Stimulated activated naive CD8-positive, alpha-beta T cell treated with anti-CD3 and anti-CD28 coated beads, Interleukin-15, amount 100 ng/mL, for 72 hours (primary cell): ENCODE measurements around the gene C21orf91.
A peak's percentile ranks its signal among the peaks of the same experiment; 100 is the strongest.

Experiments used
- ATAC-seq: fragments of 150-1000 bp; cut with Tn5 transposase; 2 replicates; pipeline ENCODE4 v1.10.0; 2021; ENCODE audit warnings: mild to moderate bottlenecking, moderate library complexity
- DNase-seq, 2 donors: peaks; one replicate each; pipeline ENCODE4 v3.0.0; 2021 to 2022
- H3K27ac Mint-ChIP-seq, 2 donors: one replicate each; pipeline ENCODE4 v1.8.0; 2022; ENCODE audit warnings: mild to moderate bottlenecking in 2 of 2, mixed read lengths in 2 of 2, moderate library complexity in 2 of 2
- H3K27me3 Mint-ChIP-seq: one replicate; pipeline ENCODE4 v1.8.0; 2022; ENCODE audit warnings: mixed read lengths
- H3K4me1 Mint-ChIP-seq: one replicate; pipeline ENCODE4 v1.8.0; 2022; ENCODE audit warnings: mild to moderate bottlenecking, mixed read lengths
- H3K4me3 Mint-ChIP-seq, 2 donors: one replicate each; pipeline ENCODE4 v1.8.0; 2022; ENCODE audit warnings: mild to moderate bottlenecking in 2 of 2, mixed read lengths in 2 of 2, moderate library complexity in 1 of 2
- H3K9me3 Mint-ChIP-seq, 2 donors: one replicate each; pipeline ENCODE4 v1.8.0; 2022; ENCODE audit warnings: mixed read lengths in 2 of 2

C21orf91 gene

DNA sequence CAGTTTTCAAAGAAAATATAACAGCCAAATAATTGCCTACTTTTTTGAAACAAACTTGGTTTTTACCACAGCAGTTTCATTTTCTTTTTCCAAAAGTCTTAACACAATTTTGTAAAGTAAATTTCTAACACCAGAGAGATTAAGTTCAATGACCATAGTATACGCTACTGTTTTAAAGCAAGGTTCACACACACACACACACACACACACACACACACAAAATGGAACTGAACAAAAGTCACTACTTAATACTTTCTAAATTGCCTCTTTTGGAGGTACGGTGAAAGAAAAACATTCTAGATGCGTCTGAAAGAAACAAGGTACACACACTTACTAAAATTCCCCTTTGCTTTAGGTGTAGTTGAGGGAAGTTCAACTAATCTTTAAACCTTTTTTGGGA, 30.1 kb downstream of the C21orf91 start:
- peak overlapping the region in 1 of 2 donors; percentile 57 for H3K27ac Mint-ChIP-seq
- peaks cover 75% of the 10 kb centered on the region for H3K4me1 Mint-ChIP-seq
- H3K4me3 Mint-ChIP-seq = peak overlapping the region; percentile 60 to 68
- DNase-seq (no peak), ATAC-seq (no peak)
- no peaks in the 10 kb centered on the region for H3K9me3 Mint-ChIP-seq
- no peaks in the 10 kb centered on the region for H3K27me3 Mint-ChIP-seq

DNA sequence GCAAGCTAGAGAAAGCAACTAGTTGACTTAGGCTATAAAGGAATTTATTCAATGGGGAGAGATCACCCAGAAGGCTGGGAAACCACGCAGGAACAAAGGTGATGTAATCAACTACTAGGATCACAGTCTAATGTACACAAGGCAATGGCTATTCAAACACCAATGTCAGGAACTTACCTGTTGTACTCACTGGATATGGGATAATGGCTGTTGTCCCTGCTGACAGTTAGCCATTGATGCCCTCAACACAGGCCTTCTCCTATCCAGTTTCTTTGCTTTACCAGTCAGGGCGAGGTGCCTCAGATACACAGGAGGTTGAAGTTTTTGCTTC, 32.3 kb downstream of the C21orf91 start:
- ATAC-seq (no peak), DNase-seq (no peak)
- peak overlapping the region; percentile 48 to 65 for H3K4me3 Mint-ChIP-seq
- H3K4me1 Mint-ChIP-seq = peaks cover 90% of the 10 kb centered on the region
- H3K27me3 Mint-ChIP-seq = no peaks in the 10 kb centered on the region
- peak overlapping the region; percentile 56 to 74 for H3K27ac Mint-ChIP-seq
- no peaks in the 10 kb centered on the region for H3K9me3 Mint-ChIP-seq

DNA sequence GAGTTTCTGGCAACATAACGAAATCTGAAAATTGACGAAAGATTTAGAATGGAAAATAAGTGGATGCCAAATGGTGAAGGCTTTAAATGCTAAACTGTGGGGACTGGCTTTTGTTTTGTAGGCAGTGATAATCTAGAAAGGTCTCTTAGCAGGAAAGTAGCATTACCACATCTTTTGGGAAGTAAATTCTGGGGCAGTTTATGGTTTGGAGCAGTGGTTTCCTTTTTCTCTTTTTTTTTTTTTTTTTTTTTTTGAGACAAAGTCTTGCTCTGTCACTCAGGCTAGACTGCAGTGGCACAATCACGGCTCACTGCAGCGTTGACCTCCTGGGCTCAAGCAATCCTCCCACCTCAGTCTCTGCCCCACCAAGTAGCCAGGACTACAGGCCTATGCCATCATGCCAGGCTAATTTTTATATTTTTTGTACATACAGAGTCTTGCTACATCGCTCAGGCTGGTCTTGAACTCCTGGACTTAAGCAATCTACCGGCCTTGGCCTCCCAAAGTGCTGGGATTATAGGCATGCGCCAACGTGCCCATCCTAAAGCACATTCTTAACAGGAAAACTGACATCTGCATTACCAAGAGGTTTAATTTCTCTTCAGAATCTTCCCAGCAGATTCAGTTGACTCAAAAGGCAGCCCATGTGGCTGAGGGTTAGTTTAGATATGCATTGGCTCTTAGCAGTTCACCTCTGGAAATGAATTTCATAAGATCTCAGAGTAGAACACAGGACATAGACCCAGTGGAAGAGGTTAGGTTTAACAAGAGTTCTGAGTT, 32.9 kb downstream of the C21orf91 start:
- peak; percentile 42 for ATAC-seq
- Mint-ChIP-seq H3K27me3 (no peaks in the 10 kb centered on the region), H3K27ac (peak overlapping the region in 1 of 2 donors; percentile 56), H3K4me3 (peak overlapping the region; percentile 8 to 65), H3K9me3 (no peaks in the 10 kb centered on the region), H3K4me1 (peaks cover 90% of the 10 kb centered on the region)
- DNase-seq = no peak

DNA sequence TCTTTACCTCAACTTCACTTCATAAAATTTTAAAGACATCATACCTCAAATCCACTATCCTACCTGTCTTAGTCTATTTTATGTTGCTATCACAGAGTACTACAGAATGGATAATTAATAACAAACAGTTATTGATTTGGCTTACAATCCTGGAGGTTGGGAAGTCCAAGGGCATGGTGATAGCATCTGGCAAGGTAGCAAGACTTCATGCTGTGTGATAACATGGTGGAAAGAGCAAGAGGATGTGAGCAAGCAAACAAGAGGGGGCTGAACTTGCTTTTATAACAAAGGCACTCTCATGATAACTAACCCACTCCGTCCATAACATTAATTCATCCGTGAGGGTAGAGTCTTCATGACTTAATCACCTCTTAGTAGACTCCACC, 33.8 kb downstream of the C21orf91 start:
- peak overlapping the region in 1 of 2 donors; percentile 97 for H3K27ac Mint-ChIP-seq
- H3K9me3 Mint-ChIP-seq = no peaks in the 10 kb centered on the region
- no peak for ATAC-seq
- peak overlapping the region; percentile 66 to 75 for H3K4me3 Mint-ChIP-seq
- H3K4me1 Mint-ChIP-seq = peaks cover 91% of the 10 kb centered on the region
- no peaks in the 10 kb centered on the region for H3K27me3 Mint-ChIP-seq
- DNase-seq = no peak

DNA sequence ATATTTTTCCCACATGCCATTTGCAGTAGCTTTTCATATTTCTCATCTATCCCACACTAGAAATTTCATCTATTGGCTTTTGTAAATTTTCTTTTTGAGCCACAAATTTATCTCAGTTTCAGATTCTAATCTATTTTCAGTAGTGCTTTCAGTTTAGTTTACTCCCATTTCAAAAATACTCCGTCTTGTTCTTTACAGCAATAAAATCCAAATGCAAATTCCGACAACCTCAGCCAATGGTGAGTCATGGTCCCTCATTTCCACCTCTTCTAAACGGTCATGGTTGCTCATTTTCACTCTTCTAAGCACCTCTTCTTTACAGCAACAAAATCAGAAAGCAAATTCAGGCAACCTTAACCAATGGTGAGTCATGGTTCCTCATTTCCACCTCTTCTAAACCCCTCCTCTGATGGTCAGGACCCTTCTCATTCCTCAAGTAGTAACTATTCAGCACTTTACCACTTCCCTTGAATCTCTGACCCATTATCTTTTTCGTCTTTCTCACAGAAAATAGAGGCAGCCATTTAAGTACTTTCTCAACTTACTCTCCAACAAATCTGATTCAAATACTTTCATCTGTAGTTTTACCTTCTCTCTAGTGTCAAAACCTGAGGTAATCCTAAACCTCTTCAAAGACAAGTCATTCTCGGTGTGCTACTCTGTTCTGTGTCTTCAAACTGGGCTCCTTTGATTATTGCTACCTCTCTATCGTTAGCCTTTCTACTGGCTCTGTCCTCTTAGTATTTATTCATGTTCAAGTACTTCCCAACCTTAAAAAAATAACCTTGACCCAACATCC, 34.4 kb downstream of the C21orf91 start:
- Mint-ChIP-seq H3K4me3 (peak overlapping the region; percentile 66 to 75), H3K27me3 (no peaks in the 10 kb centered on the region), H3K4me1 (peaks cover 95% of the 10 kb centered on the region), H3K9me3 (no peaks in the 10 kb centered on the region), H3K27ac (peak overlapping the region; percentile 77 to 97)
- ATAC-seq (peak; percentile 73), DNase-seq (peak; percentile 38 to 55)

DNA sequence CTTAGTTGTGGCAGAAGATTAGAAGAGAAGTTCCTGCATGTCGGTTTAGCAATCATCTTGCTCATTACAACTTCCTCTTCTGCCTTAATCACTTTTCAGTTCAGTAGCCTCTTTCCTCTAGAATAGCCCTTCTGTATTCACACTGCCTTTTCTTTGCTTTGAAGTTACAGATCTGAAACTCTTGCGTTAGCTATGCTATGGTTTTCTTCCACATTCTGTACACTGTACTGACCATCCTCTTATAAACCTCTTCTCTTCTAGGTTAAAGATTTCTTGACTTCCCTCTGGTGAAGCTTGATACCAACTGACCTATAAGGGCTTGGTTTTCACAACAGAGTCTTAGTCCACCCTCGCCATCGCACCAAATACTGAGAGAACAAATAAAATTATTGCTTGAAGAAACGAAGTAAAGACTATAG, 35.0 kb downstream of the C21orf91 start:
- H3K27ac Mint-ChIP-seq = peak overlapping the region; percentile 77 to 97
- H3K4me3 Mint-ChIP-seq = peak overlapping the region; percentile 66 to 75
- H3K27me3 Mint-ChIP-seq = no peaks in the 10 kb centered on the region
- DNase-seq = no peak
- H3K9me3 Mint-ChIP-seq = no peaks in the 10 kb centered on the region
- peaks cover 97% of the 10 kb centered on the region for H3K4me1 Mint-ChIP-seq
- ATAC-seq = peak; percentile 43

DNA sequence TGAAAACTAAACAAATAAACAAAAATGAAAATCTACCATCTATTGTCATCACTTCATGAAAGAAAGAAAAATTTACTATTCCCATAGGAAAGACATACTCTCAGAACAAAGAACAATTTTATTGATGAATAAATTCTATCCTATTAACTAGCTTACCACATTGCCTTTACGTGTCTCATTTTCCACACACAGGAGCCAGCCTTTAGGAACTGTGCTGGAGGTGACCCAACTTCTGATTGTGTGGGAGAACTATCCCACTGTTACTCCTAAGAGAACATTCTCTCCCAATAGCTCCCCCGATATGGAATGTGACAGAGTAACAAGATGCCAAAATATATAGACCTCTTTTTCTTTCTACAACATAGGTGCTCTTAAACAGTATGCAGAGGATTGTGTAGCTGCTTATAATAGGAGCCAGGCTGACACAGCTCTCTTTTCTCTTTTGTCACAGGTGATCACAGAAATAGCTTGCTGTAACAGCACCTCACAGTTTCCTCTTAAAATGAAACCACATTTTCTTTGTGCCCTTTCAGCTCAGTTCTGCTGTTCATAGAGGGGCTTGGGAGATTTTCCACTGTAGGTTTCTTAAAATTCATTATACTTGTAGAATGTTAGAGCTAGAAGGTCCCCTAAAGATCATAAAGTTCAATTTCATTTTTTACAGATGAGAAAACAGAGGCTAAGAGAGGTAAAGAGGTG, 35.5 kb downstream of the C21orf91 start:
- Mint-ChIP-seq H3K9me3 (no peaks in the 10 kb centered on the region), H3K27me3 (no peaks in the 10 kb centered on the region), H3K4me3 (peak overlapping the region; percentile 66 to 75), H3K27ac (peak overlapping the region; percentile 77 to 97), H3K4me1 (peaks cover 96% of the 10 kb centered on the region)
- no peak for DNase-seq
- peak; percentile 39 for ATAC-seq

DNA sequence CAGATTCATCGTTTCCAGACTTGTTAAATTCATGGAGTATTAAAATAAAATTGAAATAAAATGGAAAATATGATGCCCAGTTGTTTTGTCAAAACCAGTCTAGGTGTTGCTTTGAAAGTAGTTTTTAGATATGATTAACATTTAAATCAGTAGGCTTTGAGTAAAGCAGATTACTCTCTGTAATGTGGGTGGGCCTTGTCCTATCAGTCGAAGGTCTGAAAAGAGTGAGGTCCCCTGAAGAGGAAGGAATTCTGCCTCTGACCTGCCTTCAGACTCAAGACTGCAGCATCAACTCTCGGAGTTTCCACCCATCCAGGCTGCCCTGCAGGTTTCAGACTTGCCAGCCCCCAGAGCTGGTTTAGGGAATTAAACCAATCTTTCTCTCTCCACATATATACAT, 36.2 kb downstream of the C21orf91 start:
- peak overlapping the region in 1 of 2 donors; percentile 75 for H3K4me3 Mint-ChIP-seq
- DNase-seq = no peak
- no peaks in the 10 kb centered on the region for H3K27me3 Mint-ChIP-seq
- ATAC-seq = no peak
- H3K9me3 Mint-ChIP-seq = no peaks in the 10 kb centered on the region
- no peak overlapping the region for H3K27ac Mint-ChIP-seq
- peaks cover 89% of the 10 kb centered on the region for H3K4me1 Mint-ChIP-seq

DNA sequence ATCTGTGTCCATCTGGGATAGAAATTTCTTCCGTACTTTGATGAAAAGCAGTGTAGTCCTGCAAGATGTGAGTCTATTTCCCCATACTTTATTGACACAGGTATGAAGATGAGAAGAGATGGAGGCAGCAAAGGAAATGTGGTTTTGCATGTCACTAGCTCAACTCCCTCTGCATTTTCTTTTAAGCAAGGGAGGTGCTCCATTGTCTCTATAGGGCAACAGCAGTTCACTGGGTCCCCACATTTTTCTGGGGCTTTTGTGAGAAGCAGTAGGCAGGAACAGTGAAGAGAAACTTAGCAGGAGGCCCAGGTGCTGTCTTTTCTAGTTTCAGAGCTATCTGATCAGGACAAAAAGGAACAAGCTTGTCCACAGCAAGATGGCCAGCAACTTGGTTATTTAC, 37.1 kb downstream of the C21orf91 start:
- H3K4me3 Mint-ChIP-seq = peak overlapping the region; percentile 51 to 72
- no peaks in the 10 kb centered on the region for H3K9me3 Mint-ChIP-seq
- no peak for ATAC-seq
- H3K4me1 Mint-ChIP-seq = peaks cover 88% of the 10 kb centered on the region
- peak overlapping the region; percentile 29 to 44 for H3K27ac Mint-ChIP-seq
- H3K27me3 Mint-ChIP-seq = no peaks in the 10 kb centered on the region
- no peak for DNase-seq

DNA sequence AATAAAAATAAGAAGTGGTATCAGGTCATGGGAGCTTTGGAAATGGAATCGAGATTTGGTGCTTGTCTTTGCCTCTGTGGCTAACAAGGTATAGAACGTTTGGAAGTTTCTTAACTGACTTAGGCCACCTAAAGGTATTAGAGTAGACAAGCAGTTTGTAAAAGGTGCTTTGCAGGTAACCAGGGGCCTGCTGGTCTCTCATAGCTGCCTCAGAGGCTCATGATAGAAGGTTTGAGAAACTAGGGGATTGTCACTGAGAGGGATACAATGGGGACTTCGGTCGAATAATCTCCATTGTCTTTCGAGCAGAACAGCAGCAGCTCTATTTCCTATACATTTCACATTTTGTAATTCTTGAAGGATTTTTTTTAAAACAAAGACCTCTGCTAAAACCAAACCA, 37.6 kb downstream of the C21orf91 start:
- no peak for DNase-seq
- peak overlapping the region; percentile 18 to 72 for H3K4me3 Mint-ChIP-seq

DNA sequence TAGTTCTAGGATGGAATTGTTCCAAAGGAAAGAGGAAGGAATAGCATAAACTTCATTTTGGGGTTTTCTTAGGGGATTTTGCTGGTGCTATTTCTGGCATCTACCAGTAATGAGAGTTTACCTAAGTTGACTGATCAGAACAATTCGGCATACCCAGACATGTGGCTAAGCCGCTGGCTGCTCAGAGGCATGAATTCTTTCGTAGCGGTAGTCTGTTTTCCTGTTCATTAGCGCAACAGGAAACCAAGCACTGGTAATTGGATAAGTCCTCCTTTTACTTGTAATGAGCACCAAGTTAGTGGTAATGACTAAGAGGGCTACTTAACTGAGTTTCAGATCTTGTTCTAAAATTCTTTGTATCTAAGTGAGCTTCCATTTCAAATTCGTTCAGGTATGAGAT, 38.6 kb downstream of the C21orf91 start:
- H3K9me3 Mint-ChIP-seq = no peaks in the 10 kb centered on the region
- peaks cover 88% of the 10 kb centered on the region for H3K4me1 Mint-ChIP-seq
- DNase-seq (peak; percentile 38 to 71), ATAC-seq (peak; percentile 73)
- H3K27me3 Mint-ChIP-seq = no peaks in the 10 kb centered on the region
- H3K27ac Mint-ChIP-seq = peak overlapping the region; percentile 69 to 79
- H3K4me3 Mint-ChIP-seq = peak overlapping the region; percentile 18 to 72

More for the DNA sequence above, 37.6 kb downstream of the C21orf91 start:
- Mint-ChIP-seq H3K4me1 (peaks cover 88% of the 10 kb centered on the region), H3K27ac (peak overlapping the region in 1 of 2 donors; percentile 85), H3K9me3 (no peaks in the 10 kb centered on the region), H3K27me3 (no peaks in the 10 kb centered on the region)
- ATAC-seq = no peak

DNA sequence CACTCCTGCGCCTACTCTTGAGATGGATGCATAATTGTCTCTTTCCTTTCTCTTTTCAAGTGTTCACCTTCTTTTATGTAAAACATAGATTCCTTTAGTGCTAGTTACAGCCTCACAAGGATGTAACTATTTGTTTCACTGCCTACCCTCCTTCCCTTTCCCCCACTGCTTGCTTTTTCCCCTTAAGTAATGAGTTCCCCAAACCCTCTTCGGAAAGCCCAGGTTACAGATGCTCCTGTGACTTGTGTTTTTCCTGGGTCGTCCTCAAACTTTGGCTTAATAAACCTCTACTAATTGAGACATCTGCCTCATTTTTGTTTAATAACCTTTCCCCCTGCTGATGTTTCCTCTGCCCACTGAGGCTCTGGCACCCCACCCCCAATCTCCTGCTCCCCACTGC, 39.2 kb downstream of the C21orf91 start:
- DNase-seq = no peak
- no peaks in the 10 kb centered on the region for H3K9me3 Mint-ChIP-seq
- peaks cover 88% of the 10 kb centered on the region for H3K4me1 Mint-ChIP-seq
- ATAC-seq = no peak
- peak overlapping the region; percentile 69 to 79 for H3K27ac Mint-ChIP-seq
- H3K4me3 Mint-ChIP-seq = peak overlapping the region; percentile 8 to 72
- no peaks in the 10 kb centered on the region for H3K27me3 Mint-ChIP-seq

DNA sequence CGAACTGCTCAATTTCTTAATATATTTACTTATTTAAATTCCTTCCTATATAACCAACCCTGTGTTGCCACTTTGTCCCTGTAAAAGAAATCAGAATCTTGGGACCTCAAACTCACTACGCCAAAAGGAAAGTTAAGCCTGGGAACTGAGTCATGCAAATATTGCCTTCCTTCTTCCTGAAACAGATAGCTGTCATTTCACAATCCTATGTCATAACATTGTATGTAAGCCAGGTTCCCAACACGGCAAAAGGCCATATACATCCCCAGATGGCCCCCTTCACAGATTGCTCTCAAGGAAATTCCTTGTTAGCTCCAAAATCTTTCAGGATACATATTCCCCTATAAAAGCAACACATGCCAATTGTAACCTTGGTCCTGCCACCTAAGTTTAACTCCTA, 39.7 kb downstream of the C21orf91 start:
- no peak overlapping the region for H3K27ac Mint-ChIP-seq
- H3K4me3 Mint-ChIP-seq = peak overlapping the region in 1 of 2 donors; percentile 72
- peaks cover 0 to under 1% of the 10 kb centered on the region in 2 donors for H3K9me3 Mint-ChIP-seq
- H3K27me3 Mint-ChIP-seq = no peaks in the 10 kb centered on the region
- DNase-seq (no peak), ATAC-seq (no peak)
- peaks cover 88% of the 10 kb centered on the region for H3K4me1 Mint-ChIP-seq

DNA sequence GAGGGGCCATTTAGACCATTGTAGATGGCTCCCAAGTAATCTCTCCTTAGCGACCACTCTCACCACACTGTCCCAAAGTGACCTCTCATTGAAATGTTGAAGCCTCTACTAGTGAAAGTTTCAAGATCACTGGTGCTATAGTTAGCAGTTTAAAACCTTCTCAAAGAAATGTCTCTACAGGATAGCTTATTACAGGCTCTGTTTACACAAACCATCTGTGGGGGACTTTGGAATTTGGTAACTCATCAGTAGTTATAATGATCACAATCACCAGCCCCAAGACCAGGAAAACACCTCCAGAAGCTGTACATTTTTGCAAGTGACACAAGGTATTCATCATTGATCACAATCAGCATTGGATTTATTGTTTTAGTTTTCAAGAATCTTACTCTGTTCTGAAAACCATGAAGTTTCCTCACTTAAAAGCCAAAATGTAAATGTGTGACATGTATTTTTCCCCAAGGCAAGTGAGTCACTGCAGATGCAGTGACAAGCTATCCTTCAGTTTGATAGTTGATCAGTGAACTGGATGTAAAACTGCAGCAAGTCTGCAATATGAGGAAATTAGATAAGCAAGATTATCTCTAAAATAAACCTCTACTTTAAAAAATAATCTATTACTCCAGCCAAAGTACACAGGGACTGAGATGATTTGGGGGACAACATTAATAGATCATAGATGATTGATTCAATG, 41.9 kb downstream of the C21orf91 start:
- H3K9me3 Mint-ChIP-seq = peaks cover 13% of the 10 kb centered on the region in 2 donors
- H3K27me3 Mint-ChIP-seq = no peaks in the 10 kb centered on the region
- ATAC-seq = no peak
- DNase-seq = no peak
- H3K4me3 Mint-ChIP-seq = peak overlapping the region in 1 of 2 donors; percentile 4
- peak overlapping the region in 1 of 2 donors; percentile 89 for H3K27ac Mint-ChIP-seq
- H3K4me1 Mint-ChIP-seq = peaks cover 66% of the 10 kb centered on the region
